ENCODE results near the gene ERFL.

The ERFL gene

DNA sequence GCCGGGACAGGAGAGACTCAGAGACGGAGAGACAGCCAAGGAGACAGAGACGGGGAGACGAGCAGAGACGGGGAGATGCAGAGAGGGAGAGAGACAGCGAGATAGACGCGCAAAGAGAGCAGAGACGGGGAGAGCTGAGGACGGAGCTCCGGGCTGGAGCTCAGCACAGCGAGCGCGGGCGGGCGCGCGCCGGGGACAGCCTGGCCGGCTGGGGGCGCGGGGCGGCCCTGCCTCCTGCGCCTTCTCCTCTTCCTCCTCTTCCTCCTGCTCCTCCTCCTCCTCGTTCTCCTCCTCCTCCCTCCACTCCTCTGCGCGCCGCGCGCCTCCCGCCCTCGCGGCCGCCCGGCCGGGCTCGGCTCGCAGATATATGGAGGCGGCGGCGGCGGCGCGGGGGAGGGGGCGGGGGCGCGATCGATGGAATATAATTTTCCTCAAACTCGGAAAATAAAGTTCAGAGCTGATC, at the start of gene ERFL:
TSS of gene ERFL (minus strand) at position 229 of the 463 bp plus-strand sequence. CDS start 15,530 bp downstream, outside the sequence.
- DNase-seq: no peak

DNA sequence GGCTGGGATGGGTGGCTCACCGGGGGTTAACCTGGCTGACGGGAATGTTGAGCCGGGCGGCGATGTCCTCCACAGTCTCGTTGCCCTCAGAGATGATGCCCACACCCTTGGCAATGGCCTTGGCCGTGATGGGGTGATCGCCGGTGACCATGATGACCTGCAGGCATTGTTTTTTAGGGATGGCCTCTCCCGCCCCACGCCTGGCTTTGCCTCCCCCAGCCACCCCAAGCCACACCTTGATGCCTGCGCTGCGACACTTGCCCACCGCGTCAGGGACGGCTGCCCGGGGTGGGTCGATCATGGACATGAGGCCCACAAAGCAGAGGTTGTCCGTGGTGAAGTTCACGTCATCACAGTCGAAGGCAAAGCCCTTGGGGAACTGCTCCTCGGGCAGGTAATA, 49.7 kb upstream of the ERFL start:
- no peak for DNase-seq

DNA sequence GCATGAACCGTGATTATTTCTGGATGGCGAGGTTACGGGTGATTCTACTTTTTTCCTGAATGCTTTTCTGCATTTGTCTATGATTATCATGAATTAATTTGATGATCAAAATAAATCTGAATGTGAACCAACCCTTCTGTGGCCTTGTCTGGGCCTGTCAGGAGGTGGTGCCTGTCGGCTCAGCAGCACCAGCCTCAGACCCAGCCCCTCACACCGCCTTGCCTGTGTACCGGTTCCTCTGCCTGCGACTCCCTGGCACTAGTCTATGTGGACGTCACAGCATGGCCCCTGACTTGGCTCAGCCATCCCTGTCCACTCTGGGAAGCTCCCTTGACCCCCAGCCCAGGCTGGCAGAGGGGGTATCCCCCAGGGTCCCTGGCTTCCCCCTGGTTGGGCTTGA, 46.4 kb upstream of the ERFL start:
- no peak for DNase-seq

DNA sequence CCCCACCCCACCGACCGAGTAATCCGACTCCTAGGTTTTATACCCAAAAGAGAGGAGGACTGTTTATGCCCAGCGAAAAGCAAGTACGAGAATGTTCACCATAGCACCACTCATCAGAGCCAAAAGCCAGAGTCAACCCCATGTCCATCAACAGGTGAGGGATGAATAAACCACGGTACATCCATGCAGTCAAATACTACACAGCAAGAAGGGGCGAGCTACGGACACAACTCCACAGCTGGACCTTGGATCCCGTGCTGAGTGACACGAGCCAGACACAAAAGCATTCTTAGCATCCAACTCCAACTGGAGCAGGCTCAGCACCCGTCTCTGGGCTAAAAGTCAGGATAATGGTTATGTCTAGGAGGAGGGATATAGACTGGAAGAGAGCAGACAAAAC, 43.1 kb upstream of the ERFL start:
- DNase-seq: no peak

DNA sequence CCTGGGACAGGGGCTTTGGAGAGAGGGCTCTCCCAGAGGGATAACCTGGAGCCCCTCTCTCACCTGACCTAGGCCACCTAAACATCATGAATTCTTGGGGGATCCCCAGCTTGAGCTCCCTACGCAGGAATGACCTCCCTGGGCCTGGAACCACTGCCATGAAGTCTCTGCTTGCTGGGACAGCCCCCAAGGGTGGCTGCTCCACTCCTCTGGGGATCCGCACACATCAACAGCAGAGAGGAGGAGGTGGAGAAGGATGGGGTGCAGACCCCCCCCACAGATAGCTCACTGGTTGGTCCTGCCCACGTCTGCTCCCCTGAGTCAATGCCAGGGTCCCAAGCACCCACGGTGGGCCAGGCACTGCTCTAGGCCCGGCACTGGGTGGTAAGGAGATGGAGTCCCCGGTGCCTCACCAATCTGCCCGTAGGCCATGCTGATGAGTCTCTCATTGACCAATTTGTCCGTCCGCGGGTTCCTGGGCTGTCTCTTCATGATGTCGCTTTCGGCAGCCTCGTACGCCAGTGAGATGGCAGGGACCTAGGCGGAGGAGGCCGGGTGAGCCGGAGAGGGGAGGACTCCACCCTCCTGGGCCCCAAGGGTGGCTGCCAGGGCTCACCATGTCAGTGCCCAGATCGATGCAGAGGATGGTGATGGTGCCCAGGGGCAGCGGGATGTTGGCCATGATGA, 41.7 kb upstream of the ERFL start:
- DNase-seq: no peak

DNA sequence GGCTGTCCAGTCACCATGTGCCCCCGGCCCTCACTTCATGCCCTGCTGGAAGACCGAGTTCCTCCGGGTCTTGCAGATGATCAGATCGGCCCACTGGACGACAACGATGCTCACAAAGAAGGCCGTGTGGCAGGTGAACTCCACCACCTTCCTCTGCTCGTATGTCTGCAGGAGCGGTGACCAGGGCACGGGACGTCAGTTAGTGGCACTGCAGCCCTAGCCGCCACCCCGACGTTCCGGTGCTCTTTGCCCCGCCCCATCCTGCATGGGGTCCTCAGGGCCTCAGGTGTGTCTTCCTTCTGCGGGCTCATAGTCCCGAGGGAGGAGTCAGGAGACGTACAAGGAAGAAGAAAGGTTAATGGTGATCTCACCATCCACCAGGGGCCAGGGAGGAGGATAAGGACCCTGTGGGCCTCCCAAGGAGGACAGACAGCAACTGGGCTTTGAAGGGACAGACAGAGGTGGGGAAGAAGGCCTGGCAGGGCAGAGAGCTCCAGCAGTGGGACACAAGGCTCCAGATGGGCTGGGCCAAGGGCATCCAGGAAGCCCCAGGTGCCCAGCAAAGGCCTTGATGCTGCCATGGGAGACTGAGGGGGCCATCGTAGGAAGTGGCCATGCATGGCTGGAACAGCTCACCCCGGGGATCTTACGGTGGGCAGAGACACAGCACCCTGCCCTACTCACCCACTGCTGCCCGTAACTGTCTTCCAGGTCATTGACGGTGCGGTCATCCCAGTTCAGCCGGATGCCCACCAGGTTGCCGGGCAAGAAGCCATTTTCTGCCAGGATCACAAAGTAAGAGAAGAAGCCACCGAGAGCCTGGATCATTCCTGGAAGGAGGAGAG, 40.7 kb upstream of the ERFL start:
- DNase-seq: no peak

DNA sequence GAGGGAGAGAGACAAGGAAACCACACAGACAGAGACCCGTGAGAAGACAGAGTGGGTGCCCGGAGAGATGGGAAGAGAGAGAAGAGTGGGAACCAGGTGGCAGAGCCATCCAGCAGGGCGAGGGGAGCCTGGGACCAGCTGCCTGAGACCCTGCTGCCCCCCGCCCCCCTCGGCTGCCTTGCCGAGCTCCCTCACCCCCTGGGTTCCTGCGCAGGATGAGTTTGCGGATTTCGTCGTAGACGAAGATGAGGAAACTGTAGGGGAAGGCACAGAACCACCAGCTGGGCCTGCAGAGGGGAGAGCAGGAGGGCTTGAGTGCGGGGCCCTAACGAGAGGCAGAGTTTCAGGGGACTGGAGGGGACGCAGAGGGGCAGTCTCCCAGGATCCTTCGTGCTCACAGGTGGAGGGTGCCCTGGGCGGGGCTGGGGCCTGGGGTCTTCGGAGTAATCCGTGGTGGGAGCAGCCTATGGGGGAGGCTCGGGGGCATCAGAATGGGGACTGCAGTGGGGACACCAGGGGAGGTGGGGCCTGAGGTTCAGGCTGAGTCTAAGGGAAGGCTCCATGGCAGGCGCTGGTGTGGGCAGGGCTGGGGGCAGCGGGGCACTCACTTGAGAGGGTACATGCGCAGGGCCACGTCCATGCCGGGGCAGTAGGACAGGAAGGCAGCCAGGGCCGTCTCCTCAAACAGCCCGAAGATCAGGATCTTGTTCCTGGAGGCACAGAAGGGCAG, 39.0 kb upstream of the ERFL start:
- no peak for DNase-seq

DNA sequence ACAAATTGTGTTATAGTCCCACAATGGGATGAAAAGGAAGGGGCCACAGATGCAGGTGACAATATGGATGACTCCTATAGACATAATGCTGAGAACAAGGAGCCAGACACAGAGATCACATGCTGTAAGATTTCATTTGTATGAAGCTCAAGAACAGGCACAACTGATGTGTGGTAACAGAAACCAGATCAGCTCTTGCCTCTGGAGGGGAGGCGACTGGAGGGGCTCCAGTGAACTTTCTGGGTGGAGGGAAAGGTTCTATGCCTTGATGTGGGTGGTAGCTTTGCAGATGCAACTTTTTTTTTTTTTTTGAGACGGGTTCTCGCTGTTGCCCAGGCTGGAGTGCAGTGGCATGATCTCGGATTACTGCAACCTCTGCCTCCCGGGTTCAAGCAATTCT, 36.9 kb upstream of the ERFL start:
- no peak for DNase-seq

DNA sequence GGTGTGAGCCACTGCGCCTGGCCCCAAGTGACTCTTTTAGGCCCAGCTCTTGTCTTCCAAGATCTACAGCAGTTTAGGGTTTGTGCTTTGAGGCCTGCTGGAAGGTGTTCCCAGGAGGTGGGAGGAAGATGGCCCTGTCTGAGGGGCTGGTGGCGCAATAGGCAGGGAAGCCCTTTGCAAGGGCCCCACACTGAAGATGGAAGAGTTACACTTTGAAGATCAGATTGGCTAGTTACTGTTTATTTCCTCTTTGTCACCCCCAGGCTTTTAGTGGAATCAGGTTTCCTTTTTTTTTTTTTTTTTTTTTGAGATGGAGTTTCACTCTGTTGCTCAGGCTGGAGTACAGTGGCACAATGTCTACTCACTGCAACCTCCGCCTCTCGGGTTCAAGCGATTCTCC, 32.7 kb upstream of the ERFL start:
- no peak for DNase-seq

DNA sequence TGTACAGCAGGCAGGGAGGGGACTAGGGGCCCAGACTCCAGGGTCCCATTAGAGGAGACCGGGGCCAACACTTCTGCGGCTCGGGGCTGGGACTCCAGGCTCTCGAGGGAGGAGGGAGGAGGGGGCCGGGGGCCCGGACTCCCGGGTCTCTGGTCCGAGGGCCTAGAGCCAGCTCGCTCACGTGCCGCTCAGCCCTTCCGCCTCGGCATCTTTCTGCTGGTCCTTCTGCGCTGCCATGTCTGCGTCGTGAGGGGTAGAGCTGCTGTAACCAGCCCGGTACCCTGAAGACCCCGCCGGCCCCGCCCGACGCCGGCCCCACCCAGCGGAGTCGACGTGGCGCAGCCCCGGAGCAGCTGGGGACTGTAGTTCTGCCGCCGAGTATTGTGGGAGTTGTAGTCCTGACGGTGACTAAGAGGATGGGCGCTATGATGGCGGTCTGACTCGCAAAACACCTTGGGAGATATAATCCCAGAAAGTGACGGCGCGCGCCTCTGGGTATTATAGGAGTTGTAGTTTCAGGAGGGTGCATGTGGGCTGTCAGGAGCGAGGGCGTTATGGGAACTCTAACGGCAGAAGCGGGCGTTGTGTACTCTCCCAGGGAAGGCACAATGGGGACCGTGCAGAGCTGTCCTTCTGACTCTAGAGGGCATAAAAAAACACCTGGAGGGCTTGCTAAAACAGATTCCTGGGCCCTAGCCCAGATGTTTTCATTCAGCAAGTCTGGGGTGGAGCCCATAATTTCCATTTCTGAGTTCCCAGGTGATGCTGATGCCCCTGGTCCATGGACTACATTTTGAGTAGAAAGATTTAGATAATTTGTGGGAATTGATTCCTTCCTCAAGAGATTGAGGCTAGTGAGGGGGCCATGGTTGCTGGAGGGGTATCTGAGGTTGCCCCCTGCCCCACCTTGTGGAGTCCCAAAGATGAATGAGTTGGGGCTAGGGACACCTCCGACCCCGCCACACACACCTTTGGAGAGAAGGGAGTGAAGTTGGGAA, 31.1 kb upstream of the ERFL start, which contains the start of gene RABAC1:
TSS of gene RABAC1 (minus strand) at position 266 of the 998 bp plus-strand sequence. CDS start at position 237, 29 bp downstream.
- peak; percentile 82 for DNase-seq

DNA sequence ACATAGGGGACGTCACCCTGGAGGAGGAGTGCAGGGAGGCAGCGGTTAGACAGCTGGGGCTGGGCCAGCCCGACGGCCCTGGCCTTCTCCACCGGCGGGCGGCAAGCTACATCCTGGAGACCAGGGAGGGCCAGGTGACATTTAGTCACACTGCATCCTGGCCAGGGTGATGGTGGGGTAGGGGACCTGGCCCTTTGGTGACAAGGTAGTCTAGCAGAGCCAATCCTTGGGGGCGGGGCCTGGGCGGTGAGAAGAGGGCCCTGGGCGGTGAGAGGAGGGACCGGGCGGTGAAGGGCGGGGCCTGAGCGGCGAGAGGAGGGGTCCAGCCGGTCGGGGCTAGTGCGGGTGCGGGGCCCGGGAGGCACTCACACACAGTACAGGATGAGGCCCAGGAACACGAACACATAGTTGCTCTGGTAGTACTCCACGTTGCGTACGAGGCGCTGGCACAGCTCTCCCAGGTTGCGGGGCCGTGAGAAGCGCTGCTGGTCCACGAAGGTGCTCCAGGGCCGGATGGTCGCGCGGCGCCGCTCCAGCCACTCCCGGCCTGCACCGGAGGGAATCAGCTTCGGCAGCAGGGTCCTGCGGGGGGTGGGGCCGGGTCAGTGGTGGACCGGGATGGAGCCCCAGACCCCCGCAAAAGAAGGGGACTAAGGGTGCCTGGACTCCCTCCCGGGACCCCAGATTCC, 30.3 kb upstream of the ERFL start:
- DNase-seq: peak; percentile 59

DNA sequence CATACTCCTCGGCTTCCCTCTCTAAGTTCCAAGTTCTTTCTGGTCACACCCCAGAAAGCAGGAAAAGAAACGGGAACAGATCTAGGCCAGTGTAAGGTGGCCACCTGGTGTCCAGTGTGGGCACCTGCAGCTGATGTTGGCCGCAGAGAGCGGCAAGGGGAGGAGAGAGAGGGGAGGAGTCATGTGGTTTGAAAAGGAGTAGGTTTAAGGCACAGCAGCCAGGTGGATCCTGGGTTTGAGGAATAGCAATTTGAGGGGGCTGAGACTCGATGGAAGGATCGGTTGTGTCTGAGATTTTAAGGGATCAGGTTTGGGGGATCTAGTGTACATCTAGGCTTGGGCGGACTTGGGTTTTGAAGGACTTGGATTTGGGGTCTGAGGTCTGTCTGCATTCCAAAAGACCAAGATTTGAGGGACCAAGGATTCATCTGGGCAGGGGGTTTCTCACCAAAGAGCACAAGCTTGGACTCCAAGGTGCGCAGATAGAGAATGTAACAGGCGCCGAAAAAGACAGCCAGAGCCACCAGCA, 29.7 kb upstream of the ERFL start:
- DNase-seq: peak; percentile 51

DNA sequence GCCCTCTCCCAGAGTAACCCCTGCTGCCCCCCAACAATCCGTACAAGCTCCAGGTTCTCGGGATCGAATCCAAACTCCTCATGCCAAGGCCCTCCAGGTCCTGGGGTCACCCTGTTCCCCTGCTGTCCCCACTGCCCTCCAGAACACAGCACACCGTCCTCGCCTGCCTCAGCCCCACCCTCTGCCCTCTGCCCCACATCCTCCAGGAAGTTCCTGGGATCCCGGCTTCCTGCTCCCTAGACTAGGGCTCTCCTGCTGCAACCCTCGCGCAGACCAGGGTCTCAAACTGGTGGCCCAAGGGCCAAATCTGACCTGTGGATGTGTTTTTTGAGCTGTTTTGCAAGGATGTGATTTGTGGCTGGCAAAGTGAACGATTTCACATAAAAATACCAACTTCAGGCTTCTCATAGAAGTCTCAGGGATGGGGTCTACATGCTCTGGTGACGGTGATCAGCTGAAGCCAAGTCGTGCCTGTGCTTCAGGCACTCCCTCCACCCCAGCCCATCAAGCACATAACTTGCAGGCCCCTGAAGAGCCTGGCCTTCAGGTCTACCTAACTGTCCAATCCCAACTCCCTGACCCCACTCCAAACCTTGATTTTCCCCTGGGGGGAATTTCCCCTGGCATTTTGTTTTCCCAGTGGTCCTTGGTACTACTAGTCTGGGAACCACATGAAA, 29.1 kb upstream of the ERFL start:
- no peak for DNase-seq

DNA sequence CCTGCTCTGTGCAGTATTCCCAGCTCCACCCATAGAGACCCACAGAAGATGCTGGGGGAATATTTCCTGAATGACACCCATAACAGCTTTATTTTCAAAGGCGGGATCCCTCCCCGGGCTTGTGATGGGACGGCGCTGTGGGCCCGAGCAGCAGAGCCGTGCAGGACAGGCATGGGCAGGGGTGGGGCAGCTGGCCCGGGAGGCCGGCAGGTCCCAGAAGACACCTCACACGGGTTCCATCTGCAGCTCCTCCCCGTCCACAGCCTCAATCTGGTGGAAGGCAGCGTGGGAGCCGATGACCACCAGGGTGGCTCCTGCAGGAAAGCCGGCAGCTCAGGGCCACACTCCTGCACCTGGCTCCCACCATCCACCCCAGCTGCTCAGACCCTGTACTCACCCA, 28.4 kb upstream of the ERFL start:
- no peak for DNase-seq

DNA sequence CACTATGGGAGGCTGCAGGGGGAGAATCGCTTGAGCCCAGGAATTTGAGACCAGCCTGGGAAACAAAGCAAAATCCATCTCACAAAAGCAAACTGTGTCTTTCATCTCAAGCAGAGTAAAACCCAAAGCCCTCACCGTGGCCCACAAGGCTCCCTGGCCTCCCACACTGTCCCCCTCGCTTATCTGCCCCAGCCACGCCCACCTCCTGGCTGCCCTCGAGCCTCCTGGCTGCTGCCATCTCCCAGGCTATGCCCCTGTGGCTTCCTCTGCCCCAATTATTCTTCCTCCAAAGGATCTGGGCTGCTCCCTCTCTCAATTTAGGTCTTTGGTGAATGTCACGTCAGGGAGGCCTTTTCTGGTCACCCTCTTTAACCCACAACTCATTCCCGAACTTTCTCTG, 27.3 kb upstream of the ERFL start:
- no peak for DNase-seq

DNA sequence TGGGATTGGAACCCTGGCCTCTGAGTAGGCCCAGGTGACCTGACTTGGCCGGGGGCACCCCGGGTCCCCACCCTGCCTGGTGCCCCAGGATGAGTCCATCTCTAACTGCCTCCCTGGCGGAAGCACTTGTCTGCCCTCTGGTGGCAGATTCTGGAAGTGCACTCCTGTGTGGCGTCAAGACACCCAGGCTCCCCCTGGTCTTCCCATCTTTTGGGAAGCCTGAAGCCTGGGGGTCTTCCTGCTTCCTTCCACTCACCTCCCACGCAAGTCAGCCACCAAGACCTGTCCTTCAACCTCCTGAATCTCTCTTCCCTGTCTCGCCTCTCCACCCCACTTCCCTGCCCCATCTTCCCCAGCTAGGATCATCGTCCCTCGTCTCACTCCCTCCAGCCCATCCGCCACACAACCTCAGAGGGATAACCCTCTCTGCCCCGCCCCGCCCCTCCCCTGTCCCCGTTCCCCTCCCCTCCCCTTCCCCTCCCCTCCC, 23.5 kb upstream of the ERFL start:
- DNase-seq: peak; percentile 53

DNA sequence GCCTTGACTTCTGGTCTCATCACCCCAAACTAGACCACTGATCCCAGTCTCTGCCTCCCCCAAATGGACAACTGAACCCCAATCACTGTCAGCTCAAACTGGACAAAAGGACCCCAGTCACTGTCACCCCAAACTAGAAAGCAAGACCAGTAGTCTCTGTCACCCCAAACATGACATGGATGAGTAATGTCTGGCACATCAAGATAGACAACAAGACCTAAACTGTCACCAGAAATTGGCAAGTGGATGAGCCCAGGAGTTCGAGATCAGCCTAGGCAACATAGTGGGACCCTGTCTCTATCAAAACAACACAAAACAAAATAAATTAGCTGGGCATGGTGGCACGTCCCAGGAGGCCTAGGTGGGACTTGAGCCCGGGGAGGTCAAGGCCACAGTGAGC, 18.8 kb upstream of the ERFL start:
- no peak for DNase-seq

DNA sequence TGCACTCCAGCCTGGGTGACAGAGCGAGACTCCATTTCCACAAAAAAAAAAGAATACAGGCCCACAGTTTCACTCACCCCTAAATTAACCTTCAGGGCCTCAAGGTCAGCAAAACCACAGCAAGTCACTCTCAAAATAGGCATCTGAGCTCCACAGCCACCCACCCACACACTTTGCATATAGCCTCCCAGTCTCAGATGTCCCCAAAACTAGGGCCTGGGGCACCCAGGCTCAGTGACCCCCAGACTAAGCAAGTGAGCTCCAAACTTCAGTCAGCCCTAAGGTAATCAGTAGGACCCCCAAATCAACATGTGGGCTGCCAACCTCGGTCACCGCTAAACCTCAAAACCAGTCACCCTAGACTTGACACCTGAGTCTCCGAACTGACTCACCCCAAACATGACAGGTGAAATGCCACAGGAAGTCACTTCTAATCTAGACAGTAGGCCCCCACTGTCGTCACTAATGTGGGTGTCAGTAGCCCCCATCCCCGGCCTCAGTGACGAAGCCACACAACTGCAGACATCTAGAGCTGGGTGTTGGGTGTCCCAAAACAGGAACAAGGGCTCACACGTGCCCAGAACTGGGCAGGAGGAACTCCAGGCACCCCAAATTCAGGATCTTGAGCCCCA, 17.0 kb upstream of the ERFL start:
- no peak for DNase-seq

DNA sequence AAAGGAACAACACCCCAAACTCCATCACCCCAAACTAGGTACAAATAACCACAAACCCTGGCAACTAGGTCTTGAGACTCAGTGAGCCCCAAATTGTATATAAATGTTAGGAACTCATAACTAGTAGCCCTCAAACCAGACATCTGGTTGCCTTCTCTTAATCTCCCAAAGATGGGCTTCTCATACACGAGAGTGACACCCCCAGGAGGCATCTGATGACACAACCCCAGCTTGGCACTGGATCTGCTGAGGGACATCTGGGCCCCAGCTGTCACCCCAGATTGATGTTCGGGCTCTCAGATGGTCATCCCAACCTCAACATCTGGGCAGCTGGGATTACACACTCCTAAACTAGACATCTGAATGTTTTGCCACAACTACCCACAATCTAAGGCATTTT, 16.1 kb upstream of the ERFL start:
- DNase-seq: no peak

Data from NCI-H2107 (cell line).